Peyer's patch (tissue), 4 donors: ENCODE results near the gene CDIP1.

ENCODE experiments used
- POLR2A ChIP-seq, 2 donors: fragments of 450-650 bp; IDR thresholded peaks; one replicate each; pipeline ENCODE4 v1.5.1; 2017; ENCODE audit warnings: antibody characterized with exemption in 2 of 2, mild to moderate bottlenecking in 2 of 2, moderate library complexity in 2 of 2
- TF ChIP-seq, protein P1 (sequence below), 6 experiments: fragments of 450-650 bp in 4 of 6; fragments of 200-600 bp in 2 of 6; sonication (generic) in 1 of 6; IDR thresholded peaks; one replicate each; pipeline ENCODE4 v1.5.1; 2017 to 2019; ENCODE audit warnings: antibody characterized with exemption in 6 of 6, mild to moderate bottlenecking in 3 of 6, moderate library complexity in 1 of 6

GRCh38 chr16:4475880-4476788, 62.4 kb downstream of the CDIP1 start, which contains the start of gene HMOX2:
- TF ChIP-seq, protein P1, sequence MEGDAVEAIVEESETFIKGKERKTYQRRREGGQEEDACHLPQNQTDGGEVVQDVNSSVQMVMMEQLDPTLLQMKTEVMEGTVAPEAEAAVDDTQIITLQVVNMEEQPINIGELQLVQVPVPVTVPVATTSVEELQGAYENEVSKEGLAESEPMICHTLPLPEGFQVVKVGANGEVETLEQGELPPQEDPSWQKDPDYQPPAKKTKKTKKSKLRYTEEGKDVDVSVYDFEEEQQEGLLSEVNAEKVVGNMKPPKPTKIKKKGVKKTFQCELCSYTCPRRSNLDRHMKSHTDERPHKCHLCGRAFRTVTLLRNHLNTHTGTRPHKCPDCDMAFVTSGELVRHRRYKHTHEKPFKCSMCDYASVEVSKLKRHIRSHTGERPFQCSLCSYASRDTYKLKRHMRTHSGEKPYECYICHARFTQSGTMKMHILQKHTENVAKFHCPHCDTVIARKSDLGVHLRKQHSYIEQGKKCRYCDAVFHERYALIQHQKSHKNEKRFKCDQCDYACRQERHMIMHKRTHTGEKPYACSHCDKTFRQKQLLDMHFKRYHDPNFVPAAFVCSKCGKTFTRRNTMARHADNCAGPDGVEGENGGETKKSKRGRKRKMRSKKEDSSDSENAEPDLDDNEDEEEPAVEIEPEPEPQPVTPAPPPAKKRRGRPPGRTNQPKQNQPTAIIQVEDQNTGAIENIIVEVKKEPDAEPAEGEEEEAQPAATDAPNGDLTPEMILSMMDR (IDR thresholded peaks at IDR 0.05) = peak in 5 of 6 experiments; percentile 18 to 61 (median 42)
- peak; percentile 96 to 98 for TF ChIP-seq POLR2A (IDR thresholded peaks at IDR 0.05)
